Activated naive CD8-positive, alpha-beta T cell treated with anti-CD3 and anti-CD28 coated beads for 36 hours (primary cell): ENCODE data around the gene PKP4. TPM values are rescaled to one million over a fixed set of nuclear protein-coding genes. Genes with fewer than 3 reads are reported as not detected.

ENCODE experiments used
- DNase-seq: peaks from one replicate; pipeline ENCODE4 v3.0.0; 2021
- H3K27ac Mint-ChIP-seq: one replicate; pipeline ENCODE4 v1.8.0; 2022; ENCODE audit warnings: mild to moderate bottlenecking, moderate library complexity, mixed read lengths
- H3K27me3 Mint-ChIP-seq: one replicate; pipeline ENCODE4 v1.8.0; 2022; ENCODE audit warnings: mild to moderate bottlenecking, mixed read lengths
- H3K36me3 Mint-ChIP-seq: one replicate; pipeline ENCODE4 v1.8.0; 2021; ENCODE audit warnings: mild to moderate bottlenecking, mixed read lengths
- H3K4me1 Mint-ChIP-seq: one replicate; pipeline ENCODE4 v1.8.0; 2021; ENCODE audit warnings: mixed read lengths
- H3K4me3 Mint-ChIP-seq: one replicate; pipeline ENCODE4 v1.8.0; 2022; ENCODE audit warnings: mild to moderate bottlenecking, moderate library complexity, mixed read lengths
- H3K9me3 Mint-ChIP-seq: one replicate; pipeline ENCODE4 v1.8.0; 2022; ENCODE audit warnings: mixed read lengths
- total RNA-seq, 2 experiments: library from RNA; stranded (reverse); gene quantifications; one replicate each; pipeline ENCODE4 v1.2.3, GENCODE V29; 2021

Gene PKP4
- total RNA-seq, 2 experiments from 2014 or later, result 35.3 to 38.2 TPM

DNA sequence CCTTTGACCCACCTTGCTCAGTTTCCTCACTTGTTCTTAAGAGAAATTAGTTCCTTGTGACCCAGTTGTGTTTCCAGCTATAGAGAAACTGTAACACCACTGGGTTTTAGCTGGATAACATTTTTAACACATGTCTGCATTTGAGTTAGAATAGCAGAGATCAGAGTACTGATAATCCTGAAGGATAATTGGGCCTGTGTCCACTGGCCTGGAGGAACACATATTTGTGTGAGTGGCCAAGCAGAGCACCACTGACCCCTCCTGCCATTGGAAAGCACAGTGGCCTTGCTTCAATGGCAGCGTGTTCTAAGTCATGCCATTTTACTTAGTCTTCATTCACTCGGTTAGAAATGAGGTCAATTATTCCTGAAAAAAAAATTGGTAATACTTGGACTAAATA, 42.6 kb downstream of the PKP4 start:
- no peak for DNase-seq
- no peaks in the 10 kb centered on the region for H3K27me3 Mint-ChIP-seq
- H3K36me3 Mint-ChIP-seq, result peaks cover 11% of the 10 kb centered on the region
- H3K4me3 Mint-ChIP-seq, result no peak overlapping the region
- H3K9me3 Mint-ChIP-seq, result no peaks in the 10 kb centered on the region
- H3K4me1 Mint-ChIP-seq, result peaks cover 7% of the 10 kb centered on the region
- H3K27ac Mint-ChIP-seq, result no peak overlapping the region

DNA sequence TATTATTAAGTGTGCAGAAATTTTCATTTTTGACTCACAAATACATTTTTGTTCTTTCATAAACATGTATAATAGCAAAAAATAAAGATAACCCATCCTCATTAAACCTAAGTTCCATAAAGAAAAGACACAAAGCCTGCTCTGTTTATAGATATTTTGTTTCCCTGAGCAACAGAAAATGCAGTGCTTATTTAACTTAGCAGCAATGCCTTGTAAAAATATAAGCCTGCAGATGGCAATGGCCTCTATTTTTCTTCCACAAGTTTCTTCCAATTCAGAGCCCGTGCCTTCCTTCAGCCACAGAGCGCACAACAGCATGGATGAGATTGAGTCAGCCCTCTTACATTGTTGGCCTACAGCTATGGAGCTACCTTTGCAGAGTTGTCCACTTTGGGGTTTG, 43.6 kb downstream of the PKP4 start:
- H3K9me3 Mint-ChIP-seq, result no peaks in the 10 kb centered on the region
- H3K4me1 Mint-ChIP-seq, result peaks cover 7% of the 10 kb centered on the region
- H3K4me3 Mint-ChIP-seq, result no peak overlapping the region
- H3K36me3 Mint-ChIP-seq, result peaks cover 11% of the 10 kb centered on the region
- no peaks in the 10 kb centered on the region for H3K27me3 Mint-ChIP-seq
- DNase-seq, result no peak
- no peak overlapping the region for H3K27ac Mint-ChIP-seq

DNA sequence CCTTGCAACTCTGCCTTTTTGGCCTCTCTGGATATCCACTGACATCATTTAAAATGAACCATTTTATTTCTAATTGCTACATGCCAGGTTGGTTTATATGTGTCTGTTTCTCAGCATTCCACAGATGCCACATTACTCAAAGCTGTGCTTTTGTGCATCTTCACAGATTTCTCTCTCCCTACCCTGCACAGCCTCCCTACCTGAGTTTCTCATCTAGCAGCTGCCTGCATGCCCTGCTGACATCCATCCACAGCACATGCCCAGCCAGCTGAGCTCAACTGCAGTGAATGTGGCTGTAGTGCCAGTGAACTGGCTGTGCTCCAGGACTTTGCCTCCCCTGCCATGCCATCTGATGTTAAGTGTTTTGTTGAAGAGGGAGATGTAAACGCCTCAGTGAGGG, 44.5 kb downstream of the PKP4 start:
- H3K27ac Mint-ChIP-seq, result no peak overlapping the region
- no peaks in the 10 kb centered on the region for H3K9me3 Mint-ChIP-seq
- DNase-seq, result no peak
- H3K36me3 Mint-ChIP-seq, result peaks cover 11% of the 10 kb centered on the region
- H3K4me3 Mint-ChIP-seq, result no peak overlapping the region
- H3K4me1 Mint-ChIP-seq, result peaks cover 9% of the 10 kb centered on the region
- no peaks in the 10 kb centered on the region for H3K27me3 Mint-ChIP-seq

DNA sequence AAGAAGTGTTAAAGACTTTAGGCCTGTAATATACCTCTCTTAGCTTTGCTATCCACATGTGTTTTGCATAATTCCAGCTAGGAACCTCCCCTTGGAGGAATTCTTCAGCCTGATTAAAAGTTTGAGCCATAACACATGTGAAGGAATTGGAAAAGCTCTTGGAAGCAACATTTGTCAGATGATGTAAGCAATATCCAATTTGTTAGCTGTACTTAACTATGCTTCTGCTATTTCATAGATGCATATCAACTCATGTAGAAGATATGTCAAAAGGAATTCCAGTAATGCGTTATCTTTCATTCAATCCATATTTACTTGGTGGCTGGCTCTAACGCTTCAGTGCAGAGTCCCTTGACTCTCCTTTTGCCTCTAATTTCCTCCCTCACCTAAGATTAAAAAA, 46.2 kb downstream of the PKP4 start:
- Mint-ChIP-seq H3K4me3 (no peak overlapping the region), H3K27ac (no peak overlapping the region), H3K9me3 (no peaks in the 10 kb centered on the region), H3K36me3 (peaks cover 18% of the 10 kb centered on the region), H3K27me3 (no peaks in the 10 kb centered on the region), H3K4me1 (peaks cover 5% of the 10 kb centered on the region)
- DNase-seq, result no peak

DNA sequence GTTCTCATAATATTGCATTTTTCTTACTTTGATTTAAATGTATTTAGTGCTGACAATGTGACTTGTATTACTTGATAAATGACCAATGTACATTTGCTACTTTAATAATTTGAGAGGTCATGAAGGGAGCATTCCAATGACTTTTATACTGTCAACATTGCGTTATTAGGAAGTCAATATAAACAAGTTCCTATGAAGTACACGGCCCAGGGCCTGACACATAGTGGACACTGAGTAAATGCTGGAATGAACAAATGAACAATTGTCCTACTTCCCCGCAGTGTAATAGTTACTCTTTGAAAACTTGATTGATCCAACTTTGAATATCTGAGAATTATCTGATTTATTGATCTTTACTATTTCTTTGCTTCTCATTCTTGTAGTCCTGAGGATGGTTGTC, 47.3 kb downstream of the PKP4 start:
- peaks cover 12% of the 10 kb centered on the region for H3K36me3 Mint-ChIP-seq
- no peaks in the 10 kb centered on the region for H3K9me3 Mint-ChIP-seq
- no peak overlapping the region for H3K4me3 Mint-ChIP-seq
- no peaks in the 10 kb centered on the region for H3K27me3 Mint-ChIP-seq
- peaks cover 5% of the 10 kb centered on the region for H3K4me1 Mint-ChIP-seq
- DNase-seq, result no peak
- no peak overlapping the region for H3K27ac Mint-ChIP-seq

DNA sequence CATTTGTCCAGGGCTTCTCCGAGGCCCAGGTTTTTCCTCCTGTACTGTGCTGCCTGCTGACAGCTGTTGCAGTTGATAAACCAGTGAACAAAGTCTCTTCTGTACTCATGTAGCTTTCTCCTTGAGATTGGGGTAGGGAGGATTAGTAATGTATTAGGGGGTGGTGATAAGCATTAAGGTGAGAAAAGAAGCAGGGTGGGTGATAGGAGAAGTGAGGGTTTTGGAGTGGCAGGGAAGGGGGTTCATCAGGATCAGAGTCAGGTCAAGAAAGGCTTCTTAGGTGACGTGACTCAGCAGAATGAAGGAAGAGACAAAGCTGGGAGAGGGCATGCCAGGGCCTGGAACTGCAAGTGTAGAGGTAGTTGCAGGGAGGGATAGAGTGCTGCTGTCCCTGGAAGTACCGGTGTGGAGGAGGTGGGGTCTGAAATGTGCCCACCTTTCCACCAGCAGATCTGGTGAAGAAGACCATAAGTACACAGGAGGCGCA, 48.7 kb downstream of the PKP4 start:
- Mint-ChIP-seq H3K4me3 (no peak overlapping the region), H3K27ac (no peak overlapping the region), H3K4me1 (peaks cover 7% of the 10 kb centered on the region), H3K27me3 (no peaks in the 10 kb centered on the region), H3K36me3 (peaks cover 12% of the 10 kb centered on the region), H3K9me3 (no peaks in the 10 kb centered on the region)
- no peak for DNase-seq

DNA sequence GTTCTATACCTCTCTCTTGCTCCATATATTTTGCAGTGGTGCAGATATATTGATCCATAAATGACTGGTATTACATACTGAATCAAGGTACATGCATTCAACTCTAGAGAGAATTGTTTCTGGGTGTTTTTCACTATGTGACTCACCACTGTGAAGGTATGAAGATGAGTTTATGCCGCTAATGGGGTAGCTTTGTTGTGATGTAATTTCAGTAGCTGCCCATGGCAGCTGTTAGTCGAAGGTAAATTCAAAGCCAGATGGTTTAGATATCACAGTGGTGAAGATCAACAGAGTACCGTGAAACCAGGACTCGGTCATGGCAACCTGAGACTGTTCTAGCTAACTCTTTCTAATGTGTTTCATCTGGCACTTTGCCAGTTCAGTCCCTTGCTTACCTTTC, 50.4 kb downstream of the PKP4 start:
- Mint-ChIP-seq H3K4me3 (no peak overlapping the region), H3K36me3 (peaks cover 9% of the 10 kb centered on the region), H3K9me3 (no peaks in the 10 kb centered on the region), H3K27me3 (no peaks in the 10 kb centered on the region), H3K4me1 (peaks cover 7% of the 10 kb centered on the region), H3K27ac (no peak overlapping the region)
- DNase-seq, result no peak

DNA sequence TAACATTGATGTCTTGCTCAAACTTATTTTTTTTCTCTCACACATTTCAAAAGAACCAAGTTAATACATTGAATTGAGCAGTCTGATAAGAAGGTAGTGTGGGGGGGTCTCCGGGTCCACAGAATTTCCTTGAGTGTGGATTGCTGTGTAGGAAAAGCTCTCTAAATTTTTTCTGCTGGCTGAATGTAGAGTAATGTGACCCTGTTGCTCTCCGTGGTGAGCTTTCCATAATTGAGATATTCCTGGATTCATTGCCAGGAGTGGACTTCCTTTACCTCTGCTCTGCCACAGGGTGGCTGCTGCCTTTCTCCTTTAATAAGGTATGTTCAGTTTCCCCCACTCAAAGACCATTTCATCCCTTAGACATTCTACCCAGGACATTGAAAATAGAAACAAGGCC, 50.9 kb downstream of the PKP4 start:
- H3K36me3 Mint-ChIP-seq, result peaks cover 9% of the 10 kb centered on the region
- H3K27ac Mint-ChIP-seq, result no peak overlapping the region
- no peak for DNase-seq
- no peak overlapping the region for H3K4me3 Mint-ChIP-seq
- H3K9me3 Mint-ChIP-seq, result no peaks in the 10 kb centered on the region
- peaks cover 7% of the 10 kb centered on the region for H3K4me1 Mint-ChIP-seq
- no peaks in the 10 kb centered on the region for H3K27me3 Mint-ChIP-seq

DNA sequence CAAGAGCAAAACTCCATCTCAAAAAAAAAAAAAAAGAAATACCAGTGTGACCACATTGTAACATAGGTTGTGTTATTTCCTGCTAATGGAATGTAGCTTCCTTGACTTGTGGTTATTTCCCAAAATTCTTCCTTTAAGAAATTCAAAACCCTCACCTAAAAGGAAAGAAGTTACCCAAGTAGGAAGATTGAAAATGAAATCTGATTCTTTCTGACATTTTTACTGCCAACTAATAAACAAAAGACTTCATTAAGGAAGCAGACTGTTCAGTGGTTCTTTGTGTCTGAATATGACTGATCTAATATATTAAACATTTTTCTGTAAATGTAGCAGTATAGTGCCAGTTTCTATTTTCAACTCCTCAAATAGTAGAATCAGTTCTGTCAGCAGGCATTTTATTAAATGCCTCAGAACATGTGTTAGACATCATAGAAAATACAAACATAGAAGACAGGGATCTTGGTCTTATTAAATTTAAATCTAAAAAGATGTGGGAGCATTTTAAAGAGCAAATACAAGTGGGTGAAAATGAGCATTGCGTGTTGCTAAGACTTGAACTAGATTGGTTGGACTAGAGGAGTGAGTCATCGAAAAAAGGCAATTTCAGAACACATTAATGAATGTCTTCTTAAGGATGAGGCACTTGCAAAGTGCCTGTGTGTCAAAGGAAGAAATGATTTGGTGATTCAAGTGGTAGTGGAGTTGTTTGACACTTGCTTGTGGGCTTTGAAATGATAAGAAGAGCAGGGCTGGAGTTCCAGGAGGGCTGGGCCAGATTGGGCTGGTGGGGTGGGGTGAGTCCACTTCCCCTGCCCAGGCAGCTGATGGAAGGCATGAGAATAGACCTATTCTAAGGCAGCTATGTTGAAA, 53.4 kb downstream of the PKP4 start:
- Mint-ChIP-seq H3K27me3 (no peaks in the 10 kb centered on the region), H3K9me3 (no peaks in the 10 kb centered on the region), H3K4me3 (no peak overlapping the region), H3K4me1 (peaks cover 7% of the 10 kb centered on the region), H3K36me3 (peaks cover 14% of the 10 kb centered on the region), H3K27ac (no peak overlapping the region)
- no peak for DNase-seq

DNA sequence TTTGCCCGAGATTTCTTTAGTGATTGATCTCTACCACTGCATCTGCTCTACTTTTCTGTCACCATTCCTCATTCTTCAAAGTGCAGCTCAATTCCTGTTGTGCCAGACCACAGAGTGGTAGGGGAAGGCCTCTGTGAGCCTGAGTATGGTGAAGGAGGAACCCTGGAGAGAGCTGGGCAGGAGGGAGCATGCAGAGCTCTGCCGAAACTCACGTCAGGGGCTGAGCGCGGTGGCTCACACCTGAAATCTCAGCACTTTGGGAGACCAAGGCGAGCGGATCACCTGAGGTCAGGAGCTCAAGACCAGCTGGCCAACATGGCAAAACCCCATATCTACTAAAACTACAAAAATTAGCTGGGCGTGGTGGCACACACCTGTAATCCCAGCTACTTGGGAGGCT, 54.1 kb downstream of the PKP4 start:
- no peaks in the 10 kb centered on the region for H3K27me3 Mint-ChIP-seq
- H3K27ac Mint-ChIP-seq, result no peak overlapping the region
- H3K36me3 Mint-ChIP-seq, result peaks cover 14% of the 10 kb centered on the region
- H3K4me1 Mint-ChIP-seq, result peaks cover 5% of the 10 kb centered on the region
- no peak overlapping the region for H3K4me3 Mint-ChIP-seq
- DNase-seq, result no peak
- no peaks in the 10 kb centered on the region for H3K9me3 Mint-ChIP-seq

DNA sequence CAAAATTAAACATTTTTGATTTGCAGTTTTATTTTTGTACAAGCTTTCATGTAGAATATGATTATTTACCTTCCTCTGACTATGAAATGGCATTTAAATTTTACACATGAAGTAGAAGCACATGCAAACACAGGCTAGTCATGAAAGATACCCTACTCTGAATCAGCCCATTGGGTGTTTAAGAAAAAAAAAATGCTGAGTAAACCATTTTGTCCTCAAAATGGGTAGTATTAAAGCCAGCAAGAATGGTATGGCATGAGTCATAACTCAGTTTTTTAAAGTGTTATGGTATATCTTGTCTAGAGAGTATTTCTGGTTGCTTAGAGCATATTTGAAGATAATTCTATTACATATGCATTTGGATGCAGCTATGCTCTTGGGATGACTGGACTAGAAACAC, 55.0 kb downstream of the PKP4 start:
- H3K4me3 Mint-ChIP-seq, result no peak overlapping the region
- H3K4me1 Mint-ChIP-seq, result peaks cover 5% of the 10 kb centered on the region
- no peaks in the 10 kb centered on the region for H3K9me3 Mint-ChIP-seq
- DNase-seq, result no peak
- no peak overlapping the region for H3K27ac Mint-ChIP-seq
- no peaks in the 10 kb centered on the region for H3K27me3 Mint-ChIP-seq
- peaks cover 14% of the 10 kb centered on the region for H3K36me3 Mint-ChIP-seq

DNA sequence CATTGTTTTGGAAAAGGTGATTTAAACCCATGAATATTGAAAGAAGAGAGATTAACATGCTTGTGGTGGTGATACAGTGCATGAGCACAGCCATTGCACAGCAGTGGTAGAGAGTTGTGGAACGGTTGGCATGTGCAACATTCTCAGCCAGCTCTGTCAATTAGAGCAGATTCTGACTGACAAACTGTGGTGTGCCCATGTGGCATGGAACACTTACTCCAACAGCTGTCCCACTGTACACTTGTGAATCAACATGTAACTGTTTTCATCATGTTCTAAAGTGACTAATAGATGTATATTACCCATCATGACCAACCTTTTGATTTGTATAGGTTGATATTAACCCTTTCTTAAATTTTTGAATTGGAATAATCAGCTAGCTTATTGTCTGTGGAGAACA, 55.6 kb downstream of the PKP4 start:
- Mint-ChIP-seq H3K27ac (no peak overlapping the region), H3K27me3 (no peaks in the 10 kb centered on the region), H3K4me3 (no peak overlapping the region), H3K4me1 (peaks cover 5% of the 10 kb centered on the region), H3K36me3 (peaks cover 8% of the 10 kb centered on the region), H3K9me3 (no peaks in the 10 kb centered on the region)
- no peak for DNase-seq

DNA sequence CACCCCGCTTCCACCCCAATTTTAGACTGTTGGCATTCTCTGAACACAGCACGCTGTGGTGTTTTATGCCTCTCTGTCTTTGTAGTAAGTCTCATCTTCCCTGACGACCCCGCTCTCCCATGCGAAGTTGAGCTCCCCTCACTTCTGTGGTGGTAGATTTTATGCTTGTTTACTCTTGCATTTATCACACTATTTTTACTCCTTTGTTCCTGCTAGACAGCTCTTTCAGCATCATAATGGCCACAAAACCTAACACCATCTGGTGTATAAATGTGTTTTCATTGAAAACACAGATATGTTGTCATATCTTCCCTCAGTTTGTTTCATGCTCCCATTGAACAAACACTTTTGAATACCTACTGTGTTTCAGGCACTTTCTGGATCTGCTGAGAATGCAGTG, 57.1 kb downstream of the PKP4 start:
- no peak for DNase-seq
- Mint-ChIP-seq H3K36me3 (peaks cover 5% of the 10 kb centered on the region), H3K9me3 (no peaks in the 10 kb centered on the region), H3K27me3 (no peaks in the 10 kb centered on the region), H3K27ac (no peak overlapping the region), H3K4me3 (no peak overlapping the region), H3K4me1 (peaks cover 5% of the 10 kb centered on the region)

DNA sequence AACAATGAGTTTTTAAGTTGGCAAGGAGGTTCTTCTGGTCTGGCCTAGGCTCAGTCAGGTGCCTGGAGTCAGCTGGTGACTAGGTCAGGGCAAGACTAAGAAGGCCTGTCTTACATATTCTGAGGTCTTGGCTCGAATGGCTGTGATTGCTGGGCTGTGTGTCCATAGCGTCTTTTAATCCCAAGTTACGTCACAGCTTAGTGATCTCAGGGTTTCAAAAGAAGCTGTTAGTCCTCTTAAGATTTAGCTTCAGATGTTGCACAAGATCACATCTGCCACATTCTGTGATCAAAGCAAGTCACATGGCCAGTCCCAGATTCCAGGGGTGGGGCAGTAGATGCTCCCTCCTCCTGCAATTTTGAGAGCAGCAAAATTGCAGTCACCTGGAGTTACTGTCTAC, 61.3 kb downstream of the PKP4 start:
- no peaks in the 10 kb centered on the region for H3K27me3 Mint-ChIP-seq
- H3K4me1 Mint-ChIP-seq, result no peaks in the 10 kb centered on the region
- H3K9me3 Mint-ChIP-seq, result peaks cover 1% of the 10 kb centered on the region
- H3K36me3 Mint-ChIP-seq, result peaks cover 16% of the 10 kb centered on the region
- no peak for DNase-seq
- no peak overlapping the region for H3K27ac Mint-ChIP-seq
- no peak overlapping the region for H3K4me3 Mint-ChIP-seq

DNA sequence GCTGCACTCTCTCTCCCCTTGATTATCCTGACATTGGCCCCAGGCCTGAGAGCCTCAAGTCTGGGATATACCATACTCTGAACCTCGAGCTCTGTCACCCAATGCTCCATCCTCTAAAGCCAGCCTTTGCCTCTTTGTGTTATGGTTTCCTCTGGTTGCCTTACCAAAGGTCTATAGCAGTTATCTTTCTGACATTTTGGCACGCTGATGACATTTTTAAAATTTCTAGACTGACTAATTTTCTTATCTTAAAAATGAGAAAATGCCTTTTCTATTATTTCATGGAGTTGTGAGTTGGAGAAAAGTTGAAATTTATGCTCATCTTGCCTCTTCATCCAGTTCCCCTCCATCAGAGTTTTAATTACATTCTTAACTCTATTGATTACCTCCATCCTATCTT, 62.7 kb downstream of the PKP4 start:
- Mint-ChIP-seq H3K27ac (no peak overlapping the region), H3K4me1 (no peaks in the 10 kb centered on the region), H3K27me3 (no peaks in the 10 kb centered on the region), H3K4me3 (no peak overlapping the region), H3K9me3 (peaks cover 1% of the 10 kb centered on the region), H3K36me3 (peaks cover 14% of the 10 kb centered on the region)
- no peak for DNase-seq
